Subcutaneous adipose tissue (tissue), 4 donors: ENCODE data around the gene NUFIP2. TPM values are rescaled to one million over a fixed set of nuclear protein-coding genes. Genes with fewer than 3 reads are reported as not detected.

ENCODE experiments used
- total RNA-seq, 4 donors: library from RNA; depleted of rRNA; stranded (reverse); fragments of >200 nt; gene quantifications; one replicate each; pipeline ENCODE4 v1.1.0, GENCODE V29; 2016
- TF ChIP-seq, protein P1 (sequence below): fragments of 450-650 bp; IDR thresholded peaks from one replicate; pipeline ENCODE4 v1.5.1; 2016; ENCODE audit warnings: low read depth, mild to moderate bottlenecking, control low read depth, antibody characterized with exemption, moderate library complexity

The NUFIP2 gene, protein sequence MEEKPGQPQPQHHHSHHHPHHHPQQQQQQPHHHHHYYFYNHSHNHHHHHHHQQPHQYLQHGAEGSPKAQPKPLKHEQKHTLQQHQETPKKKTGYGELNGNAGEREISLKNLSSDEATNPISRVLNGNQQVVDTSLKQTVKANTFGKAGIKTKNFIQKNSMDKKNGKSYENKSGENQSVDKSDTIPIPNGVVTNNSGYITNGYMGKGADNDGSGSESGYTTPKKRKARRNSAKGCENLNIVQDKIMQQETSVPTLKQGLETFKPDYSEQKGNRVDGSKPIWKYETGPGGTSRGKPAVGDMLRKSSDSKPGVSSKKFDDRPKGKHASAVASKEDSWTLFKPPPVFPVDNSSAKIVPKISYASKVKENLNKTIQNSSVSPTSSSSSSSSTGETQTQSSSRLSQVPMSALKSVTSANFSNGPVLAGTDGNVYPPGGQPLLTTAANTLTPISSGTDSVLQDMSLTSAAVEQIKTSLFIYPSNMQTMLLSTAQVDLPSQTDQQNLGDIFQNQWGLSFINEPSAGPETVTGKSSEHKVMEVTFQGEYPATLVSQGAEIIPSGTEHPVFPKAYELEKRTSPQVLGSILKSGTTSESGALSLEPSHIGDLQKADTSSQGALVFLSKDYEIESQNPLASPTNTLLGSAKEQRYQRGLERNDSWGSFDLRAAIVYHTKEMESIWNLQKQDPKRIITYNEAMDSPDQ
- 10 to 100 TPM; 32.4 to 45.2 (median 39.4) TPM for total RNA-seq

DNA sequence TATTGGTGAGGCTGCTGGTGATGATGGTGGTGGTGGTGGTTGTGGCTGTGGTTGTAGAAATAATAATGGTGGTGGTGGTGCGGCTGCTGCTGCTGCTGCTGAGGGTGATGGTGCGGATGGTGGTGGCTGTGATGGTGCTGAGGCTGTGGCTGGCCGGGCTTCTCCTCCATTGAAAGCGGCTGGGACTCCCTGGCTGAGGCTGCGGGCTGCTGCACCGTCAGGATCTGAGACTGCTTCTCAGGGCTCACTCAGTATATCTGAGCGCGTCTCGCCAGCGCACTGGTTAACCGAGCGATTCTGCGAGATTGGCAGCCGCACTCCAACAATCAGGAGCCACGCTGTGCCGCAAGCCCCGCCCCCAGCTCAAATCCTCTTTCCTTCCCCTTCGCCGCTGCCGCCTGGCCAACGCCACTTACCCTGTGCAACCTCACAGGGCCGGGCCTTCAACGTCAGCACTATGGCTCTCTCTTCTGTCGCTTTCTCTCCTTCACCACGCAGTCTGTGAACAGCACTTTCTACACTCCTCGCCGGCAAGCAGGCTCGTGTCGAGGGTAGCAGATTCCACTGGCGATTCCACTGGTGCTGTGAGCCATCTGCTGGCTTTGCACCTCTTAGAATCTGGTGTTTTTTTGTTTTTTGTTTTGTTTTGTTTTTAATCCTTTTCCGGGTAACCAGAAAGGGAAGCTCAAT lies at the start of gene NUFIP2:
Gene NUFIP2, minus strand, starts transcription at position 259 of the 690 bp plus-strand sequence. Its CDS starts 89 bp downstream, at position 170.
- TF ChIP-seq, protein P1, sequence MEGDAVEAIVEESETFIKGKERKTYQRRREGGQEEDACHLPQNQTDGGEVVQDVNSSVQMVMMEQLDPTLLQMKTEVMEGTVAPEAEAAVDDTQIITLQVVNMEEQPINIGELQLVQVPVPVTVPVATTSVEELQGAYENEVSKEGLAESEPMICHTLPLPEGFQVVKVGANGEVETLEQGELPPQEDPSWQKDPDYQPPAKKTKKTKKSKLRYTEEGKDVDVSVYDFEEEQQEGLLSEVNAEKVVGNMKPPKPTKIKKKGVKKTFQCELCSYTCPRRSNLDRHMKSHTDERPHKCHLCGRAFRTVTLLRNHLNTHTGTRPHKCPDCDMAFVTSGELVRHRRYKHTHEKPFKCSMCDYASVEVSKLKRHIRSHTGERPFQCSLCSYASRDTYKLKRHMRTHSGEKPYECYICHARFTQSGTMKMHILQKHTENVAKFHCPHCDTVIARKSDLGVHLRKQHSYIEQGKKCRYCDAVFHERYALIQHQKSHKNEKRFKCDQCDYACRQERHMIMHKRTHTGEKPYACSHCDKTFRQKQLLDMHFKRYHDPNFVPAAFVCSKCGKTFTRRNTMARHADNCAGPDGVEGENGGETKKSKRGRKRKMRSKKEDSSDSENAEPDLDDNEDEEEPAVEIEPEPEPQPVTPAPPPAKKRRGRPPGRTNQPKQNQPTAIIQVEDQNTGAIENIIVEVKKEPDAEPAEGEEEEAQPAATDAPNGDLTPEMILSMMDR: no peak

DNA sequence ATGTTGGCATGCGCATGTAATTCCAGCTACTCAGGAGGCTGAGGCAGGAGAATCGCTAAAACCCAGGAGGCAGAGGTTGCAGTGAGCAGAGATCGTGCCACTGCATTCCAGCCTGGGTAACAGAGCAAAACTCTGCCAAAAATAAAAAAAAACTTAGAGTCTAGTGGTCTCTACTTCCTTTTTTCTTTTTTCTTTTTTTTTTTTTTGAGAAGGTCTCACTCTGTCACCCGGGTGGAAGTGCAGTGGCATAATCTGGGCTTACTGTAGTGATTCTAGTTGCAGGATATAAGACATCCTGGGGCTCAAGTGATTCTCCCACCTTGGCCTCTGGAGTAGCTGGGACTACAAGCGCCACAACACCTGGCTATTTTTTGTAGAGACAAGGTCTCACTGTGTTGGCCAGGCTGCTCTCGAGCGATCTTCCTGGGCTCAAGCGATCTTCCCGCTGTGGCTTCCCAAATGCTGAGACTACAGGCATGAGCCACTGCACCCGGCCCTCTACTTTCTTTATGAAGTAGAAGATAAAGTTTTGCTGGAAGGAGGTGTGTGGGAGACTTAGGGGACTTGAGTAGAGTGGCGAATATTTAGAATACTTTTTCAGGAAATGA lies 48.3 kb upstream of the NUFIP2 start:
- TF ChIP-seq, protein P1: no peak

DNA sequence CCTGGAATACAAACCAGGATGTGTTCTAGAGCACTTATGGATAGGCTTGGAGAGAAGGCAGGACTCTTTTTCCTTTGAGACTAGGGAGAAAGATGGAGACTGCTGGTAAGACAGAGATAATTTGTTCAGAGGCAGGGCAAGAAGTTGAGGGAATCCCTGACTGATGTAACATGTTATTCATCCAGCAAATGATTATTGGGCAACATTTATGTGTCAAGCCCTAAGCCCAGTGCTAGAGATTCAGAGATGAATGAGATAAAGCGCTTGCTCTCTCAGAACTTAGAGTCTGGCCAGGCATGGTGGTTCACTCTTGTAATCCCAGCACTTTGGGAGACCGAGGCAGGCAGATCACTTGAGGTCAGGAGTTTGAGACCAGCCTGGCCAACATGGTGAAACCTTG lies 47.8 kb upstream of the NUFIP2 start:
- TF ChIP-seq, protein P1: no peak

DNA sequence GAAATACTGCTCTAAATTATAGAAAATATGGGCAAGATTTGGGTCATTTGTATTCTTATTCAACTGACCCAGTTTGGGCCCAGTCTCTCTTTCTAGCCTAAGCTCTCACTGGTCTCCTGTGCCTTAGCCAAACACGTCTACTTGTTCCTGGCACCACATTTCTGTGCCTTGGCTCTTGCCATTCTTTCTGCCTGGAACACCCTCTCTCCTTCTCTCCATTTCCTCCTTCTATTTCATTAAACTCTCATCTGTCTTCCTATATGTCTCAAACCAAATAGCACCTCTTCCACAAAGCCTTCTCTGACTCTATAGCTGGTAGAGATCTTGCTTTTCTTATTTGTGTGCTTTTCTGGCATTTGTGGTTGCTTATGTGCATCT lies 37.7 kb upstream of the NUFIP2 start:
- TF ChIP-seq, protein P1: no peak

DNA sequence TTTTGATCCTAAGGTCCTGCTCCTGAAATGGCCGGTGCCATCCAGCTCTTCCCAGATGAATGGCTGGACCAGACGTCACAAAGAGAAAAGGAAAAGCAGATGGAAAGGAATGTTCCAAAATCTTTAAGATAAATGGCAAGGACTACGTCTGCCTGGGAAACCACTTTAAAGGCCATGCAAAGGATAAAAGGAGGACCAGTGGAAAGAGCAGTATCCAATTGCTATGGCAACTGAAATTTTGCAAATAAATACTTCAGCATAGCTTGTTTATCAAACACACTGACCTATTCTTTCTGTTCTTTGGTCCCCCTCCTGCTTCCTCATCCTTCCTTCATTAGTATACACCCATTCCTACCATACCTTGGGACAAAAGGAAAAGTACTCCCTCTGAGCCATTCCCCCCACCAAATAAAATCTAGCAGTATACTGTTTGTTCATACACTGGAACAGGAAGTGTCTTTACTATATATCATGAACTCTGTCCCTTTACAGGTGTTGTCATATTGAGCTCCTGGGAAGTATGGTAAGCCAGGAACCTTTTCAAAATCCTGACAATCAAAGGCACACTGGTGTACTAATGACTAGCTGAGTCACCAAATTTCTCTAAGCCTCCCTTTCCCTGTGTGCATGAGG lies 37.2 kb upstream of the NUFIP2 start:
- TF ChIP-seq, protein P1: no peak

DNA sequence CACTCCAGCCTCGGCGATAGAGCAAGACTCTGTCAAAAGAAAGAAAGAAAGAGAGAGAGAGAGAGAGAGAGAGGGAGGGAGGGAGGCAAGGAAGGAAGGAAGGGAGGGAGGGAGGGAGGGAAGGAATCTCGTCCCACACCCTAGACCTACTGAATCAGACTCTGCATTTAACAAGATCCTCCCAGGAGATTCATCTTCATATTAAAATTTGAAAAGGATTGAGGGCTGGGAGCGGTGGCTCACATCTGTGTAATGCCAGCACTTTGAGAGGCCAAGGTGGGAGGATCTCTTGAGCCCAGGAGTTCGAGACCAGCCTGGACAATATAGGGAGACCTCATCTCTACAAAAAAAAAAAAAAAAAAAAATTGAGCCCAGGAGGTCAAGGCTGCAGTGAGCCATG lies 33.5 kb upstream of the NUFIP2 start:
- TF ChIP-seq, protein P1: no peak
